T-helper 2 cell treated with Interferon-gamma antibody and Interleukin-4, amounts not matched to agents 100 ng/mL and 5 ng/mL, for 36 hours (primary cell): ENCODE measurements around the gene KCNT1. TPM values are rescaled to one million over a fixed set of nuclear protein-coding genes. Genes with fewer than 3 reads are reported as not detected.

Experiments
- intact Hi-C: fragments of 100-400 bp; cut with micrococcal nuclease; formaldehyde crosslinking; loops from one replicate; pipeline ENCODE4 v1.15.1; 2023
- total RNA-seq: library from RNA; stranded (reverse); gene quantifications from 2 replicates; pipeline ENCODE4 v1.2.3, GENCODE V29; 2022

Gene KCNT1
- total RNA-seq, 1 donor from 2014 or later: not detected

DNA sequence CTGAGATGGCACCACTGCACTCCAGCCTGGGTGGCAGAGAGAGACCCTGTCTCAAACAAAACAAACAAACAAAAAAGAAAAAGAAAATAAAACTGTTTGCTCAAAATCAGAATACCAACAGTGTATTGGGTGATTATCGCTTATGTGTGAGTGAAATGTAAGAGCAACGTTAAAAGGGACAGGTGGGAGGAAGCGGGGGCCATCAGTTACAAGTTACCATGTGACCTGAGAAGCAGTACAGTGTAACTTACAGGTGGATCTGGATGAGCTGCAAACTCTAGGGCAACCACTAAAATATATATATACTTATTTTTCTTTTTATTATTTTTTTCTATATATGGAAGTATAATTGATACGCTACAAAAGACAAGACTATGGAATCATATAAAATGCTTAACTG lies 93.4 kb downstream of the KCNT1 start:
- intact Hi-C loops: no loop called here

DNA sequence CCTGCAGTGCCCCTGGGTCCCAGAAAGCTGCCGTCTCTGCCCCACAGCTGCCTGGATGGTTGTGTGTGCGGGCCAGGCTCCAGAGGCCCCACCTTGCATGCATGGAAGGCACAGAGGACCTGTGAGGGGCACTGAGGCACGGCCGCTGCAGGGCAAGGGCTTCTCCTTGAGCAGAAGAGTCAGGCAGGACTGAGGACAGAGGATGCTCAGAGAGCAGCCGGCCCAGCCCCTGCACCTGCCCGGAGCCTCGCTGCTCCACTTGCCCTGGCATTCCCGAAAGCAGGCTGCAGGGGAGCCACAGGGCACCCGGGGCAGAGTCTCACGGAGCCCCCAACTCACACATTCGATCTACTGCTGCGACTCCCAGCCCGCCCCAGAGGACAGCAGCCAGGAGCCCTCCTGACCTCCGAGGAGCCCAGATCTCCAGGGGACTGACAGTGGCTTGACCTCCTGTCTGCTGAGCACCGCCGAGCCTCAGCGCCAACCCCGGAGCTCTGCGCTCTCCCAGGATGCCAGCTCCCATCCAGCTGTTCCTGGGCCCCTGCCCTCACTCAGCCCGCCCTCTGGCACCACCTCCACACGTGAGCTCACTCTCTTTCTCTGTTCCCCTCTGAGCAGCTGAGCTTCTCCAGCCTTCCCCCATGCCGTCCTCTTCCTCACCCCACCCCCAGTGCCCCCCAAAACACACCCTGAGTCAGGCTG lies 95.0 kb downstream of the KCNT1 start:
- intact Hi-C loops: no loop called here

DNA sequence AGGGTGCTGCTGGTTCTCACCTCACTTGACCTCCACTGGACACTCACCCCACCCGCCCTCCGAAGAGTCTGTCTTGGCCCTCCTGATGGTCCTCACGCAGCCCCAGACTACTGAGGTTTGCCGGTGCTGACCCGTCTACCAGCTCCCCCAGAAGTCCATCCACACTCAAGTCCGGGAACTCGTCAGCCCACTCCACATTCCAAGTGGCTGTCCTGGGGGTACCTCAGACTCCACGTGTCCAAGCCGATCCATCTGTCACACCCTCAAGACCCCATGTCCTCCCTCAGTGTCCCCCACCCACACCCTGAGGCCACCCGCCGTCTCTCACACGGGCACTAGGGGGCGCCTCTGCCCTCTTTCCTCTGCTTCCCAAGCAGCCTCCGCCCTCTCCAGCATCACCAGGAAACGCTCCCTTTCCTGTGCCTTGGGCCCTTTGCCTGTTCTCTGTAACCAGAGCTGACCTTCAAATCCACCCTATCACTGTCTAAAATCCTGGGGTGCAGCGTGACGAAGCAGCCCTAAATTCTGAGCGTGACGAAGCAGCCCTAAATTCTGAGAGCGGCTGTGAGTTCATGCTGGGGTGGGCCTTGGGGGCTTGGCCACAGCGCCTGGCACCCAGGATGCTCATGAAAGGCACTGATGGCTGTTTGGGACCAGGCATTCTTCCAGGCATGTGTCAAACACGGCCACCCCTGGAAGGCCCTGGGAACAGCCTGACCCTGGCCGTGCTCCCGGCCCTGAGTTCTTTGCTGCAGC lies 95.7 kb downstream of the KCNT1 start:
- intact Hi-C loops: no loop called here

DNA sequence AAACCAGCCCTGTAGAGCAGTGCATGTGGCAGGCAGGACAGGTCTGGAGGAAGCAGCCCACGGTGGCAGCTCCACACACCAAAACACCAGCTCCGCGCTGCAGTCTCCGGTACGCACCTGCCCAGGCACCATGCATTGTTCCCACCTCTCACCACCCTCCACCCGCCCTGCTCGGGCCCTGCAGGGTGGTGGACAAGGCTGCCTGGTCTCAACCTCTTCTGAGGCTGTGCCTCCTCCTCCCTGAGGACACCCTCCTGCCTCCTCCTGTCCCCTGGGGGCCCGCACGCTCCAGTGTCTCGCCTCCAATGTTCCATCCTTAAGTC lies 96.2 kb downstream of the KCNT1 start:
- intact Hi-C loops: no loop called here

DNA sequence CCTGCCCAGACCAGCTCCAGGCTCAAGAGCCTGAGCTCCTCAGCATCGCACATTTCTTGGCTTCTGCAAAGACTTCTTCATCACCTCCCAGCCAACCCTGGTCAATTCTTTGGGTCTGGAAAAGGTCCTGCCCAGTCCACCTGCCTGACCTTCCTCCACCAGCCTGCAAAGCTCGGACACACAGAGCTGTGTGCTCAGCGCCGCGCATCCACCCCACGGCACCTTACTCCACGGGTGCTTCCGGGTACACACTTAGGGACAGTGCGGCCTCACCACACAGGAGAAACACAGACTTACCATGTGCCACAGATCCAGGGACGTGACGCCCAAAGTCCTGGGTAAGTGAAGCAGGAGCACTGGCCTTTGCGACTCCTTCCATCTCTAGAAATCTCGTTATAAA lies 97.3 kb downstream of the KCNT1 start:
- intact Hi-C loops: no loop called here

DNA sequence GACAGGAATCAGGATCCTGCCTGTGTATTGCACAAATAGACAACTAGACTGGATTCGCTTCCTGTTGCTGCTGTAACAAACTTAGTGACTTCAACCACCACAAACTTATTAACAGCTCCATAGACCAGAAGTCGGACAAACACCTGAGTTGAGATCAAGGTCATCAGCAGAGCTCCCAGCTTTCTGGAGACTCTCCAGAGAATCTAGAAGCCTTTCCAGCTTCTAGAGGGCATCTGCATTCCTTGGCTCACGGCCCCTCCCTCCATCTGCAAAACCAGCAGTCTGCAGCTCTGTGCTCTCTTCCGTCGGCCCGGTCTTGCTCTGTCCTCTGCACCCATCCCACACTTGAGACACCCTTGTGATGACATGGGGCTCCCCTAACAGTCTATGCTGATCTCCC lies 99.1 kb downstream of the KCNT1 start:
- intact Hi-C loops: no loop called here

DNA sequence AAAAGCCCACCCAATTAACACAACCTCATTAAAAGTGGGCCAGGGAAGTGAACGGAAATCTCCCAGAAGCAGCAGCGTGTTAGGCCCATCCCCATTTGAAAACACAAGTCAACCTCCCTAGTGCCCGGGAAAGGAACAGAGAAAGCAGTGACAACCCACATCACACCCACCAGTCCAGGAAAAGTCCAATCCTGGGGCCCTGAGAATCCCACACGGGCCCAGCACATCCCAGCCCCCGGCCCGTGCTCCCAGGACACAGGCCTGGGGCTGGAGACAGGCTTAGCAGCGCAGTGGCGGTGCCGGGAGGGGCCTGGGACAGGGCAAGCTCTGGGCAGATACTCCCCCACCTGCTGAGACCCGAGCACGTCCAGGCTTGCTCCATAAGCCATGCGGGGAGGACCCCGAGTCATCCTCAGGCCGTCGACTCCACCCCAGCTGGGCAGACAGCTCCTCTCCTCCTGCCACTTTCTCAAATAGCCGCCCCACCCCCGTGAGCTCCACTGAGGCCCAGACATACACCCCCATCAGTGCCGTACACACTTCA lies 101.0 kb downstream of the KCNT1 start:
- intact Hi-C loops: no loop called here

DNA sequence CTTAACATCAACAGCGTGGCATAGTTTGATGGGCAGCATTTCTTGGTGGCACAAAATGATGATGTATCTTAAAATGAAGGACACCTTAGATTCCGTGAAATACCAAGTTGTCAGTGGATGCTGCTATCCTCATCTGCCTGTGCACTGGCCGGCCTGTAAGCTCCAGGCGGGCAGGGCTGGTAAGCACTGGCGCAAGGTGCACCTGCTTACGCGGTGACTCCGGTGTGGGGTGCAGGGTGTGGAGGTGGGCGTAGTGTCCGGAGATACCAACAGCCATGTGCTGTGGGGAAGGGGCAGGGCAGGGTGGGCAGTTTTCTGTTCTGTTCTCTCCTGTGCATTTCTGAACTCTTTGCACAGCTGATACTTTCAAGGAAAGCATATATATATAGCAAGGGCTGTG lies 101.5 kb downstream of the KCNT1 start:
- intact Hi-C loops: no loop called here

DNA sequence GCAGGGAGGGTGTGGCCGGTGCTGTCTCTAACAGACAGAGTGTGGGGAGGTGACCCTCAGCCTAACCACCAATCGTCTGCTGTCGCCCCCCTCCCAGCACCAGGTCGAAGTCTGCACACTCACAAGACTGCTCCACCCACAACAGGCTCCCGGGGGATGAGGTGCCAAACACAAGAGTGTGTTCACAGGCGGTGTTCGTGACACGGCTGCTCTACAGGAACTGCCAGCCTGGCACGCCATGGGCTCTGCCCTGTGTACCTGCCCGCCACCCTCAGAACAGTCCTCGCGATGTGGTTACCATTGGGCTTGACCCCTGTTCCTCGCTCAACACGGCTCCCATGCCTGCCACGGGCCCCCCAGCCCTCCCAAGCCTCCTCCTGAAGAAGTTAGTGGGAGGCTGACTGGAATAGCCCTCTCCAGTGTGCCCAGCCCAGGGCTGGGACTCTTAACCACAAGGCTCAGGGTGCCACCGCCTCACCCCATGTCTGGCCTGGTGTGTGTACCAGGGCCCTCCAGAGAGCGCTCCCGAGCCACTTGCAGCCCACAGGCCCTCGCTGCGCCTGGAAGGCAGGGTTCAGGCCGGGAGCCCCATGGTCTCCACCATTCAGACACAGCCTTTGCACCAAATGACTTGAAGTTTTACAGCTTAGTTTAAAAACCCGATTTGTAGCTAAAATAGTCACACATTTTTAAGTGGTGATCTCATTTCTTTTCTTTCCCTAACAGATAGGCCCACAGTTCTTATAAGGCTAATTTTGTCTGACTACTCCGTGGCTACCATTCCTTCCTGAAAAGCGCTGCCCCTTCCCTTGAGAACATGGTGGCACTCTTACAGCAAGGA lies 102.8 kb downstream of the KCNT1 start:
- intact Hi-C loops: no loop called here

DNA sequence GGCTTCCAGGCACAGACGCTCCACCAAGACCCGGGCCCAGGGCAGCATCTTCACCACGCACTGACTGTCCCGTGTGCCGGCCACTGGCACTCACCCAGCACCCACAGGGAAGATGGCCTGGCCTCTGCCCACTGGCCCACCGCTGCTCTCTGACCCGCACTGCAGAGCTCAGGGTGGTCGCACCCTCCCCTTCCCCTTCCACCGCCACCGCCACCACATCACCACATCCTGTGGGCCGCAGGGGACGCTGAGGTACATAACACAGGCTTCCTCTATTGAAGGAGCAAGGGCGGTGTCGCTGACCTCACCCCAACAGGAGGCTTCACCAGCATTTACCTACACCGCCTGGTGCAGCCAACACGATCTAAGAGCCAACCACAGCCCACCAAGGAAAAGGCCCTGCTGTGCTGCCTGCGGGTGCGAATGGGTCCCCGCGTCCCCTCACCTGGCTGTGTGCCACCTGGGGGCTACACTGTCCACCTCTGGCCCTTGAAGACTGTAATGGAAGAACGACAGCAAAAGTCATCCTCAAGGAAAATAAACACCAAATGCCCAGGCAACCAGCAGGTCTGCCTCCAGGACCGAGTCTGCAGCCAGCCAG lies 103.5 kb downstream of the KCNT1 start:
- intact Hi-C loops: no loop called here

DNA sequence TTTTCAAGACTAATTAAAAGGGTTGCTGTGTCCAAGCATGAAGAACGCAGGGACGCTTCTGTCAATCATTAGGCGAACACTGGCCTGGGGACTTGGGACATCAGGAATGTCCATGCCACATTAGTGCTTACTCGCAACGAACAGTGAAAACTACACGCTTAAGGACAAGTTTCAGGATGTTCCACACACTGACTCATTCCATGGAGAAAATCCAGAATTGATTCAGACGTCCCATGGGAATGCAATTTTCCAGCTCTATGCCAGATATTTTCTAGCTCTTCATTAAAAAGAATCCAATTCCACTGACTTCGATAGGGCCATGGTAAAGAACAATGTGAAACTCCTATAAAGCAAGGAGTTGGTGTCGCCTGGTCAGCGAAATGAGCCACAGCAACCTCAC lies 107.2 kb downstream of the KCNT1 start:
- intact Hi-C loops: no loop called here

DNA sequence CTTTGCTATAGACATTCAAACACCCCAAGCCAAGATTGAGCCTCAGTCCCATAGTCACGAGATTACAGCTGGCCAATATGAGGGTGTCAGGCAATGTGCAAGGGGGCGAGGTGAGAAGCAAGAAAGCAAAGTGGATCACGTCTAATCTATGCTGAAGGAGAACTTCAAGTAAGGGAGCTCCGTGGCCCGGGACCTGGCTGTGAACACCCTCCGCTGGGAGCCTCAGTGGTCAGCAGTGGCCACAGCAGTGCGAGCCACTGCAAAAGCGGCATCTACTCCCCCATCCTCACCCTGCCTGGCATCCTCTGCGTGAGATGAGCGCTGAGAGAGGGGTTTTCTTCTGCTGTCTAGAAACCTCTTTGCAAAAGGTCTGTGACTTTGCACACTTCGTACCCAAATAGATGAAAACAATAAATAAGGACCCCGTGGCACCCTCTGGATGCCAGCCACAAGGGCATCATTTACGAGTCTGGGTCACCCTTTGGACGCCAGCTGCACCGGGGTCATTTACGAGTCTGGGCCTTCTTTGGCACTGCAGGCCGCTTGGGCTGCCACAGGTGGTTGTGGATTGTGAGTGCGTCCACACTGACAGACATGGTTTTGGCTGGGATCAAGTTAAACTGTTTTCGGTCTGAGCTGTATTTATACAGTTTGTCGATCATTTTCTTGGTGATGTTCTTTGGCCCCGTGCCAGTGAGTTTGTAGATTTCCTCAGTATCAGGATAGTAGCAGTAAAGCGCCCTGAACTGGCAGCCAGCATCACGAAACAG lies 109.0 kb downstream of the KCNT1 start:
- intact Hi-C loops: no loop called here

DNA sequence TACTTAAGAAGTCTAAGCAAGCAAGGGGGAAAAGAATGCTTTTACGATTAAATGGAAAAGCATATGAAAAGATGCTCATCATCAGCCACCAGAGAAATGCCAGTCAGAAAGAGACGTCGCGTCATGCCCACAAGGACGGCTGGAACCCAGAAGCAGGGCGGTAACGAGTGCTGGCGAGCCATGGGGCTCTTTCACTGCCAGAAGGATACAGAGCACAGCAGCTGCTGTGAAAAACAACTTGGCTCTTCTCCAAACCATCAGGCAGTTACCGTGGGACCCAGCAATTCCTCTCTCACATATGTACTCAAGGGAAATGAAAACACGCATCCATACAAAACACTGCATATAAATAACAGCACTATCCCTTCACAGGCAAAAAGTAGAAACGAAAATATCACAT lies 109.8 kb downstream of the KCNT1 start:
- intact Hi-C loops: no loop called here

DNA sequence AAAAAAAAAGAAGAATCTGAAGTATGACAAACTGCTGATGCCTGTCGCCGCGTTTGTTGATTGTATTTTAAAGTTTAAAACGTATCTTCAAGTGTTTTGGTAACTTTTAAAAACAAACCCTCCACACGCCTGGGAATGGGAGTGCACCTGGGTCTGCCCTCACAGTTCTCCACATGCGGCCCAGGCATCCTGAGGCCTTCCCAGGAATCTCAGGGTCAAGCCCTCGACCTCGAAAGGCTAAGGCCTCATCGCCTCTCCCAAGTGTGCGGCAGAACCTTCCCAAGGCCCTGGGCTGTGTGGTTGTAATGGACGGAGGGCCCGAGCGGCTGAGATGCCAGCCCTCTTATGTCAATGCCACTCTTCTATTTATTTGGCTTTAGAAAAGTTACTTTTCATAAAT lies 111.0 kb downstream of the KCNT1 start:
- intact Hi-C loops: no loop called here

DNA sequence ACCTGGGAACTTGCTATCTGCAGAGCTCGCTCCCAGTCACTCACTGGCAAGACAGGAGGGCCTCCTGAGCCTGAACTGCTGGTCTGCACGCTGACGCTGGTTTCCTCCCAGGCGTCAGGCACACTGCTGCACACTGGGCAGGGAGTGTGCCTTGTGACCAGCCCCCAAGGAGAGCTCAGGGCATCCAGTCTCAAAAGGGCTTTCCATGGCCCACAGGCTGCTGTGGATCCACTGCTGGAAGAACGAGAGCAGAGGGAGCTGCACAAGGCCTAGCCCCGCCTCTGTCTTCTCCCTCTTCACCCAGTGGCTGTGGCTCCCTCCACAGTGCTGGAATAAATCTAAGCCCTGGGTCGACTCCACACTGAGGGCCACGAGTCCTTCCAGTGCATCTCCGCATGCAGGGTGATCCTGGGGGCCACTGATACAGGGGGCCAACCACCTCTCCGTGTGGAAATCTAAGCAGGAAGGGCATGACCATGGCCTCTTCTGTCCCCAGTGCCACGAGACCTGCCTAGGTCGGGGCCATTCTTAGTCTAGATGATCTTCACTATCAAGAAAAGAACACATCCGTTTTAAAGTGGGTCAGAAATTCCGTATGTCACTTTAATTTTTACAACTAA lies 111.8 kb downstream of the KCNT1 start:
- intact Hi-C loops: no loop called here

DNA sequence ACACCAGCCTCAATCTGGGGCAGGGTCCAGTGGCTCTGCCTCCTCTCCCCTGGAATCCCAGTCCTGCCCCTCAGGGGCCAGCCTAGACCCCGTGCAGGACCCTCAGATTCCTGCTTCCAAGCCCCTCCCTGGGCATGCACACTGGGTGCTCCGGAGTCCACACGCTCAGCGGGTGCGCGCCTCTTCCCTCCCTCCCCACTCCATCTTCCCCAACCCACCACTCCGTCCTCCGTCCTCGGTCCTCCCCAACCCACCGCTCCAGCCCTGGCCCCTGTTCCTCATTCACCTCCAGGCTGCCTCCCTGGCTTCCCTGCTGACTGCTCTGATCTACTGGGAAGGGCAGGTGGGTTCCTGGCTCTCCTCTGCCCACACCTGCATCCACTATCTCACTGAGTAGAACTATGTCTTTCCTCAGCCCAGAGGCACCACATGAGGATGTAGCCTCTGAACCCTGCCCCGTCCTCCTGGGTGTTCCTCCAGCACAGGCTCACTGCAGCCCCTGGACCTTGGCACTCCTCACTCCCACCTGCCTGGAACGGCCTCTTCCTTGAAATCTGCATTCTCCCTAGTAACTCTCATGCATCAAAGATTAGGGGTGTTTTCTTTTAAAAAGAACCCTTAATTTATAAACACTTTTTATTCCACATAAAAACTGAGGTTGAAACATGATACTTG lies 112.6 kb downstream of the KCNT1 start:
- intact Hi-C loops: no loop called here

DNA sequence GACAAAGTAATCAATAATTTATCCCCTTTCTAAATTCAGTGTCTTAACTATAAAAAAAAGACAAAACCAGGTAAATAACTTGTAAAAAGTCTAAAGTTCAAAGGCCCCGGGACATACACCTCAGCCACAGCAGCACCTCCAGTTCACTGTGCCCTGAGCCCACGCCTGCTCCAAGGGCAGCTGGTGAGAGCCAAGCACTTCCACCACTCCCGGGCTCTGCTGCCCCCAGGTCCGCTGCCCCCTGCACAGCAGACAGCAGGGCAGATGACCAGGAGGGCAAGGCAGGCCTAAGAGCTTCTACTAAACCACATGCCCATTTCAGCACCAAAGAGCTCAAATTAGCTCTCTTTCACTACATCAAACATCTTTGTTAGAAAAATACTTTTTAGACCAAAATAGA lies 113.4 kb downstream of the KCNT1 start:
- intact Hi-C loops: no loop called here

DNA sequence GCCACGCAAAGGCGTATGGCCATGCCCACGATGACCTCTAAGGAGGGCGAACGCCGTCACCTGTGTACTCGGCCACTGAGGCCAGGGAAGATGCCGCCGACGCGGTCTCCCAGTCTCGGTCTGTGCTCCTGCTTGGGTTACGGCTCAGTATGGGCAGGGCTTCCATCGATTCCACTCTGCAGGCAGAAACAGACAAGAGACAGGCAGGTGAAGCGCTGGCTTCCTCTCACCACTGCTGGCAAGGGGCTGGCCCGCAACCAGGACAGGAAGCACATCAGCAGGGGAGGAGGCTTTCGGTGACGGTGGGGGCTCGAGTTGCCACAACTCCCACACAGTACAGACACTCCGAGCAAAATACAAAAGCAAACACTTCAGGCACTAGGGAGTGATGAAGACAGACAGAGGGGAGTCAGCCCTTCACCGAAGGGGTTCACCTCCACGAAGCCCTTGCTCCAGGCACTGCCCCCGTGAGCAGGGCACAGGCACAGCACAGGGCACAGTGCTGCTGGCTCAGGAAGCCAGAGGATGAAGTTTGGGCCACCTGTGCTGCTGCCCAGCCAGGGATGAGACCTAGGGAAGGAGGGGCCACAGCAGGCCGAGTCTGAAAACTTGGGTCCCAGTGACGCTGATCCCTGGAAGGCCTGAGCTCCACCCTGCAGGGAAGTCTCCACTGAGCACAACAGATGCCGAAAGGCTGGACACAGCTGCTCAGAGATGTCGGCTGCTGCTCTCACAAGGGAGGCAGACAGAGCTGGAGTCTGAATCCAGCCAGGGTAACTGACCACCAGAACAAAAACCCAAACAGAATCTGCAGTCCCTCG lies 114.1 kb downstream of the KCNT1 start:
- intact Hi-C loops: no loop called here

DNA sequence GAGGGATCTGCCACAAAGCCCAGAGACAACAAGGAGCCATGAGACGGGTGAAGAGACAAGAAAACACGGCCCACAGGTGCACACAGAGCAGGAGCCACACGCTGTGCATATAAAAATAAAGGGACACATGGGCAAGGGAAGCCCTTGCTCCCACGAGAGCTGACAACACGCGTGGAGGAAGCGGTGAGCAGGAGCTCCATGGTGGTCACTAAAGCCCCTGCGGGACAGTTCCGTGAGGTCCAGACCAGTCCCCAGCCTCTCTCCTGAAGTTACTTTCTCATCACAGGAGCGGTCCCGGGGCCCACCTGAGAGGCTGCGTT lies 114.6 kb downstream of the KCNT1 start:
- intact Hi-C loops: no loop called here
